ENCODE data around the gene GLI3.

Gene GLI3

GRCh38 chr7:41994746-41995110 is 242.3 kb downstream of the GLI3 start:
- Histone ChIP-seq H3K27me3 (ENCODE audit: insufficient read depth, low read depth, severe bottlenecking) (peaks cover 34% of the 10 kb centered on the region), H3K4me3 (ENCODE audit: low read depth, low read length) (no peak overlapping the region), H3K27ac (no peak overlapping the region), H3K36me3 (no peaks in the 10 kb centered on the region), H3K9me3 (ENCODE audit: severe bottlenecking) (no peaks in the 10 kb centered on the region)
- no peak for TF ChIP-seq CTCF (IDR thresholded peaks at IDR 0.05; ENCODE audit: low read depth, low read length)
- DNase-seq: no peak

GRCh38 chr7:41994036-41994745 is 242.8 kb downstream of the GLI3 start:
- Histone ChIP-seq H3K9me3 (ENCODE audit: severe bottlenecking) (no peaks in the 10 kb centered on the region), H3K27me3 (ENCODE audit: insufficient read depth, low read depth, severe bottlenecking) (peaks cover 38% of the 10 kb centered on the region), H3K27ac (no peak overlapping the region), H3K36me3 (no peaks in the 10 kb centered on the region), H3K4me3 (ENCODE audit: low read depth, low read length) (no peak overlapping the region)
- DNase-seq: no peak
- TF ChIP-seq CTCF (IDR thresholded peaks at IDR 0.05; ENCODE audit: low read depth, low read length): no peak

GRCh38 chr7:41992881-41993867 is 243.8 kb downstream of the GLI3 start:
- Histone ChIP-seq H3K4me3 (ENCODE audit: low read depth, low read length) (no peak overlapping the region), H3K36me3 (no peaks in the 10 kb centered on the region), H3K27me3 (ENCODE audit: insufficient read depth, low read depth, severe bottlenecking) (peaks cover 35% of the 10 kb centered on the region), H3K27ac (no peak overlapping the region), H3K9me3 (ENCODE audit: severe bottlenecking) (no peaks in the 10 kb centered on the region)
- TF ChIP-seq CTCF (IDR thresholded peaks at IDR 0.05; ENCODE audit: low read depth, low read length): no peak
- no peak for DNase-seq

- no peak overlapping the region for H3K27ac ChIP-seq
- H3K4me3 ChIP-seq (ENCODE audit: low read depth, low read length): no peak overlapping the region
- DNase-seq: no peak
- no peaks in the 10 kb centered on the region for H3K9me3 ChIP-seq (ENCODE audit: severe bottlenecking)
- TF ChIP-seq CTCF (IDR thresholded peaks at IDR 0.05; ENCODE audit: low read depth, low read length): no peak
- H3K27me3 ChIP-seq (ENCODE audit: insufficient read depth, low read depth, severe bottlenecking): peaks cover 21% of the 10 kb centered on the region
- H3K36me3 ChIP-seq: no peaks in the 10 kb centered on the region
Measured at GRCh38 chr7:41984888-41985287, 252.1 kb downstream of the GLI3 start.

- H3K4me3 ChIP-seq (ENCODE audit: low read depth, low read length): no peak overlapping the region
- H3K36me3 ChIP-seq: no peaks in the 10 kb centered on the region
- no peak for TF ChIP-seq CTCF (IDR thresholded peaks at IDR 0.05; ENCODE audit: low read depth, low read length)
- no peak overlapping the region for H3K27ac ChIP-seq
- no peak for DNase-seq
- H3K27me3 ChIP-seq (ENCODE audit: insufficient read depth, low read depth, severe bottlenecking): peaks cover 37% of the 10 kb centered on the region
- no peaks in the 10 kb centered on the region for H3K9me3 ChIP-seq (ENCODE audit: severe bottlenecking)
Measured at GRCh38 chr7:41981046-41982040, 255.7 kb downstream of the GLI3 start.
